CD14-positive monocyte (primary cell): ENCODE results near the gene ARHGAP11B.
"Not testable (repeated sequence)": the region's sequence is repeated elsewhere in the genome, so short reads cannot be mapped to it uniquely, and the experiment has no call there.

Experiments used
- DNase-seq, 3 donors: peaks; one replicate each; pipeline ENCODE4 v3.0.0-alpha.2; 2011 to 2022
- H2AFZ ChIP-seq: 2 replicates; pipeline ENCODE4 v1.6.0; 2012; ENCODE audit warnings: mild to moderate bottlenecking, low read depth, low read length, inconsistent platforms; ENCODE audit not compliant: insufficient read depth, poor library complexity, severe bottlenecking
- H3K27ac ChIP-seq, 2 donors: 1 replicate in 1 of 2; 2 replicates in 1 of 2; pipeline ENCODE4 v1.5.1; 2012 to 2013; ENCODE audit warnings: low read length in 2 of 2, control low read depth in 1 of 2, inconsistent platforms in 1 of 2, low read depth in 1 of 2, mild to moderate bottlenecking in 1 of 2
- H3K27me3 ChIP-seq, 2 donors: one replicate each; pipeline versions ENCODE4 v1.6.0 to v1.6.1; 2011 to 2013; ENCODE audit warnings: low read length in 2 of 2; ENCODE audit not compliant: control insufficient read depth in 2 of 2, insufficient read depth in 2 of 2
- H3K36me3 ChIP-seq, 2 donors: replicated peaks in 1 of 2; 1 replicate in 1 of 2; 2 replicates in 1 of 2; pipeline versions ENCODE4 v1.5.1 to v1.6.1; 2012 to 2013; ENCODE audit warnings: low read length in 2 of 2, control low read depth in 1 of 2, inconsistent platforms in 1 of 2, mild to moderate bottlenecking in 1 of 2; ENCODE audit not compliant: insufficient read depth in 2 of 2, control insufficient read depth in 1 of 2
- H3K4me1 ChIP-seq, 2 donors: 1 replicate in 1 of 2; 2 replicates in 1 of 2; pipeline versions ENCODE4 v1.5.1 to v1.6.1; 2012 to 2013; ENCODE audit warnings: low read length in 2 of 2, control low read depth in 1 of 2, inconsistent platforms in 1 of 2, mild to moderate bottlenecking in 1 of 2, moderate library complexity in 1 of 2; ENCODE audit not compliant: insufficient read depth in 2 of 2, control insufficient read depth in 1 of 2
- H3K4me2 ChIP-seq: replicated peaks from 2 replicates; pipeline ENCODE3; 2012; ENCODE audit warnings: low read length, moderate library complexity, mild to moderate bottlenecking; ENCODE audit not compliant: poor library complexity, severe bottlenecking; ENCODE audit errors: extremely low read depth
- H3K4me3 ChIP-seq, 3 experiments: fragments of 200-600 bp in 1 of 3; sonication (generic) in 1 of 3; replicated peaks in 1 of 3; 1 replicate in 2 of 3; 2 replicates in 1 of 3; pipeline ENCODE4 v1.5.1; 2011 to 2013; ENCODE audit warnings: low read length in 3 of 3, mild to moderate bottlenecking in 3 of 3, control low read depth in 2 of 3, low read depth in 2 of 3, inconsistent platforms in 1 of 3, moderate library complexity in 1 of 3
- H3K79me2 ChIP-seq: 2 replicates; pipeline ENCODE4 v1.6.0; 2012; ENCODE audit warnings: mild to moderate bottlenecking, control low read depth, inconsistent platforms, low read length, moderate library complexity; ENCODE audit not compliant: insufficient read depth
- H3K9ac ChIP-seq: 2 replicates; pipeline ENCODE4 v1.6.0; 2017; ENCODE audit warnings: low read length, mild to moderate bottlenecking; ENCODE audit not compliant: insufficient read depth, poor library complexity, severe bottlenecking
- H3K9me3 ChIP-seq, 2 donors: replicated peaks in 1 of 2; 1 replicate in 1 of 2; 2 replicates in 1 of 2; pipeline versions ENCODE4 v1.5.1 to v1.6.1; 2012 to 2013; ENCODE audit warnings: low read length in 2 of 2, control low read depth in 1 of 2; ENCODE audit not compliant: control insufficient read depth in 1 of 2, insufficient read depth in 1 of 2
- H4K20me1 ChIP-seq: 2 replicates; pipeline ENCODE4 v1.6.0; 2012; ENCODE audit warnings: mild to moderate bottlenecking, low read length, control low read depth, moderate library complexity; ENCODE audit not compliant: insufficient read depth
- H3K27ac Mint-ChIP-seq, 7 donors: one replicate each; pipeline ENCODE4 v1.8.0; 2020; ENCODE audit warnings: mild to moderate bottlenecking in 7 of 7, mixed read lengths in 7 of 7, moderate library complexity in 6 of 7, inconsistent platforms in 2 of 7
- H3K27me3 Mint-ChIP-seq, 3 donors: one replicate each; pipeline ENCODE4 v1.8.0; 2021 to 2022; ENCODE audit warnings: low read depth in 3 of 3, mild to moderate bottlenecking in 3 of 3, mixed read lengths in 3 of 3, moderate library complexity in 3 of 3, inconsistent platforms in 1 of 3
- H3K36me3 Mint-ChIP-seq, 2 donors: one replicate each; pipeline ENCODE4 v1.8.0; 2020; ENCODE audit warnings: mixed read lengths in 2 of 2, inconsistent platforms in 1 of 2, mild to moderate bottlenecking in 1 of 2
- H3K4me1 Mint-ChIP-seq: one replicate; pipeline ENCODE4 v1.8.0; 2020; ENCODE audit warnings: mild to moderate bottlenecking, mixed read lengths
- H3K4me3 Mint-ChIP-seq, 2 donors: one replicate each; pipeline ENCODE4 v1.8.0; 2020; ENCODE audit warnings: mild to moderate bottlenecking in 2 of 2, mixed read lengths in 2 of 2, moderate library complexity in 1 of 2
- H3K9me3 Mint-ChIP-seq, 7 donors: one replicate each; pipeline ENCODE4 v1.8.0; 2020 to 2022; ENCODE audit warnings: mixed read lengths in 7 of 7, mild to moderate bottlenecking in 6 of 7, moderate library complexity in 6 of 7, inconsistent platforms in 2 of 7
- WGBS: methylation state at CpG from one replicate; pipeline ENCODE4 v1.1.5; 2013; ENCODE audit warnings: missing lambda C conversion rate; ENCODE audit not compliant: insufficient coverage; 5-methylcytosine and 5-hydroxymethylcytosine counted together
- intact Hi-C, 2 donors: fragments of 100-400 bp; cut with micrococcal nuclease; formaldehyde crosslinking; loops; one replicate each; pipeline versions ENCODE4 v1.15.0 to v1.15.1; 2023
- TF ChIP-seq, protein P1 (sequence below): fragments of 200-600 bp; IDR thresholded peaks from one replicate; pipeline ENCODE4 v1.8.0; 2022; ENCODE audit warnings: antibody characterized with exemption, mild to moderate bottlenecking

ARHGAP11B gene

DNA sequence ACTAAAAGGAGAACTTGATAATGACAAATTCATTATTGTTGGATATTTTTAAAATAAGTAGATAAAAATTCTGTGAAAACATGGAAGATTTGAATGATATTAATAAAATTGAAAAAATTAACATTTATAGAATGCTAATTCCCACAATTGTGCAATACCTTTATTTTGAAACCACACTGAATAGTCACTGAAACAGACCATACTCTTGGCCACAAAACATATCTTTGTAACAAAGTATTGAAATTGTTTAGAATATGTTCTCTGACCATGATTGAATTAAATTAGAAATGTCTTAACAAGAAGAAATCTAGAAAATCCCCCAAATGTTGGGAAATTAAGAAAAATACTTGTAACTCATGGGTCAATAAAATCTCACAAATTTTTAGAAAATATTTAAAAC lies 49.2 kb downstream of the ARHGAP11B start:
- no peak overlapping the region for H3K4me3 Mint-ChIP-seq

DNA sequence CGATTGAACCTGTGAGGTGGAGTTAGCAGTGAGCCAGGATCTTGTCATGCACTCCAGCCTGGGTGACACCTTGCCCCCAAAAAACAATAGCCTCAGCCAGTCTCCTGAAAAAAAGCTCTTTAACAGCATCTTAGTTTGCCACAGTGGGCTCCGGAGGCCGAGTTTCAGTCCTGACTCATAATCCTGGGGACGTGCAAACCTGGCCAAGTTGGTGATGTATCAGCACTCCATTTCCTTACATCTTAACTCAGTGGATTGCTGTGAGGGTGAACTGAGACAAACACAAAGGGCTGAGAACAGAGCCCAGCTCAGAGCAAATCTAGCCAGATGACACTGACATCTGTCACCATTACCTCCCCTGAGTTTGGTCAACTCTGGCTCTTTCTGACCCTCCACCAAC lies 50.0 kb downstream of the ARHGAP11B start:
- H3K27me3 ChIP-seq, H4K20me1 ChIP-seq, H2AFZ ChIP-seq, H3K4me2 ChIP-seq, H3K4me1 Mint-ChIP-seq, H3K4me1 ChIP-seq, H3K27me3 Mint-ChIP-seq, DNase-seq, H3K79me2 ChIP-seq, H3K27ac ChIP-seq, H3K4me3 Mint-ChIP-seq, H3K4me3 ChIP-seq, H3K9ac ChIP-seq, H3K9me3 ChIP-seq, H3K9me3 Mint-ChIP-seq, intact Hi-C loops: not testable (repeated sequence)
- no CpG with 5 or more reads among the region's 4 CpGs for WGBS
- H3K27ac Mint-ChIP-seq = peak overlapping the region in 4 of 7 donors; percentile 13 to 68 (median 42)
- peaks cover 45 to 56% of the 10 kb centered on the region in 2 donors for H3K36me3 Mint-ChIP-seq
- H3K36me3 ChIP-seq = peaks cover 10 to 43% of the 10 kb centered on the region in 2 donors

More for the DNA sequence above, 49.2 kb downstream of the ARHGAP11B start:
- no peaks in the 10 kb centered on the region for H3K9me3 ChIP-seq
- intact Hi-C loops = no loop called here
- H3K9ac ChIP-seq = no peak overlapping the region
- Mint-ChIP-seq H3K27me3 (no peaks in the 10 kb centered on the region), H3K9me3 (peaks cover 0 to 2% (median 0%) of the 10 kb centered on the region in 7 donors), H3K4me1 (no peaks in the 10 kb centered on the region), H3K36me3 (peaks cover 46 to 58% of the 10 kb centered on the region in 2 donors), H3K27ac (peak overlapping the region in 1 of 7 donors; percentile 46)
- no peaks in the 10 kb centered on the region for H3K27me3 ChIP-seq
- H3K4me3 ChIP-seq = no peak overlapping the region
- no peaks in the 10 kb centered on the region for H3K79me2 ChIP-seq
- no peaks in the 10 kb centered on the region for H3K4me1 ChIP-seq
- DNase-seq = no peak
- TF ChIP-seq, protein P1, sequence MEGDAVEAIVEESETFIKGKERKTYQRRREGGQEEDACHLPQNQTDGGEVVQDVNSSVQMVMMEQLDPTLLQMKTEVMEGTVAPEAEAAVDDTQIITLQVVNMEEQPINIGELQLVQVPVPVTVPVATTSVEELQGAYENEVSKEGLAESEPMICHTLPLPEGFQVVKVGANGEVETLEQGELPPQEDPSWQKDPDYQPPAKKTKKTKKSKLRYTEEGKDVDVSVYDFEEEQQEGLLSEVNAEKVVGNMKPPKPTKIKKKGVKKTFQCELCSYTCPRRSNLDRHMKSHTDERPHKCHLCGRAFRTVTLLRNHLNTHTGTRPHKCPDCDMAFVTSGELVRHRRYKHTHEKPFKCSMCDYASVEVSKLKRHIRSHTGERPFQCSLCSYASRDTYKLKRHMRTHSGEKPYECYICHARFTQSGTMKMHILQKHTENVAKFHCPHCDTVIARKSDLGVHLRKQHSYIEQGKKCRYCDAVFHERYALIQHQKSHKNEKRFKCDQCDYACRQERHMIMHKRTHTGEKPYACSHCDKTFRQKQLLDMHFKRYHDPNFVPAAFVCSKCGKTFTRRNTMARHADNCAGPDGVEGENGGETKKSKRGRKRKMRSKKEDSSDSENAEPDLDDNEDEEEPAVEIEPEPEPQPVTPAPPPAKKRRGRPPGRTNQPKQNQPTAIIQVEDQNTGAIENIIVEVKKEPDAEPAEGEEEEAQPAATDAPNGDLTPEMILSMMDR = no peak
- no peak overlapping the region for H3K4me2 ChIP-seq
- no peak overlapping the region for H3K27ac ChIP-seq
- H4K20me1 ChIP-seq = no peaks in the 10 kb centered on the region
- H2AFZ ChIP-seq = no peak overlapping the region
- peaks cover 9 to 43% of the 10 kb centered on the region in 2 donors for H3K36me3 ChIP-seq

DNA sequence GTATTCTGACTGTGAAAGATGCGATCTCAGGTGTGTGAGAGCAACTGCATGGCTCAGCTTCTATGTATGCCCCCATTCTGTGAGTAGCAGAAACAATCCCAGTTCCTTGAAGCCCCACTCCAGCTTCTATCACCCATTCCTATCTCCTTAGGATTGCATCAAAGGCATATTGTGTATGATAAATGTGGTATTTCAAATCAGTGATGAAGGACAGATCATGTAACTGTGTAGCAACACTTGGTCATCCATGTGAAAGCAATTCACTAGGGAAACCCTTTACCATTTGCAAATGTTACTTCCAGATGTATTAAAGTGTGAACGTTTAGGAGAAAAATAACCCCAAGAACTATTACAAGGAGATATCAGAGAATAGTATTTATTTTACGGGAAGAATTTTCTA lies 55.1 kb downstream of the ARHGAP11B start:
- H3K27me3 ChIP-seq, H3K9me3 Mint-ChIP-seq, H3K27me3 Mint-ChIP-seq, H3K27ac ChIP-seq, H3K4me1 Mint-ChIP-seq, H2AFZ ChIP-seq, H3K4me3 ChIP-seq, H3K9ac ChIP-seq, DNase-seq, H3K79me2 ChIP-seq, H3K4me1 ChIP-seq, H3K9me3 ChIP-seq, H3K4me2 ChIP-seq, intact Hi-C loops, H4K20me1 ChIP-seq, H3K4me3 Mint-ChIP-seq: not testable (repeated sequence)
- H3K27ac Mint-ChIP-seq = peak overlapping the region in 2 of 7 donors; percentile 36 to 42
- H3K36me3 Mint-ChIP-seq = peaks cover 43 to 56% of the 10 kb centered on the region in 2 donors
- no CpG with 5 or more reads among the region's 3 CpGs for WGBS
- H3K36me3 ChIP-seq = peaks cover 10 to 37% of the 10 kb centered on the region in 2 donors

DNA sequence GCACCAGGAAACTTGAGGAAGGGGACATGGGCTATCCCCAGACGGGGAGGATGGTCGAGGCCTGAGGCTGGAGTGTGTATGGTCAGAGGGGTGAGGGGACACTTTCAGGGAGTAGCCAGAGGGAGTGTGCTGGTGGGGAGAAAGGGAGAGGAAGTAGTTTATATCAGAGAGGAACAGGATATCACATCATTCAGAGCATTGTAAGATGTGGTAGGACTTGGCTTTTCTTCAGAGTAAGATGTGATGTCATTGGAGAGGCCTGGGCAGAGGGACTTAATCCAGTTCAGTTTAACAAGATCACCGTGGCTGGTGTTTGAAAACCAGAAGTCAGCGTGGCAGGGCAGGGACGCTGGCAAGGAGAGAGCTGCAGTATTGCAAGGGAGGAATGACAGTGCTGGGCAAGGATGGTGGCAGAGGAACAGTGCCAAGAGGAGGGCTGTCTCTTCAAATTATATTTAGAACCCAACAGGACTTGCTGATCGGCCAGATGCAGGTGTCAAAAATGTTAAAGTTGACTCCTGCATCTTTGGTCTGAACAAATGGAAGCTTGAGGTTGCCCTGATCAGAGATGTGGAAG lies 59.9 kb downstream of the ARHGAP11B start:
- H2AFZ ChIP-seq, H3K4me2 ChIP-seq, H3K27me3 ChIP-seq, H3K4me1 ChIP-seq, H3K79me2 ChIP-seq, H3K27me3 Mint-ChIP-seq, H3K4me1 Mint-ChIP-seq, H3K27ac ChIP-seq, H3K9me3 ChIP-seq, H3K4me3 Mint-ChIP-seq, H3K9me3 Mint-ChIP-seq, intact Hi-C loops, H4K20me1 ChIP-seq, H3K9ac ChIP-seq, DNase-seq, H3K4me3 ChIP-seq: not testable (repeated sequence)
- H3K36me3 ChIP-seq = peaks cover 7 to 12% of the 10 kb centered on the region in 2 donors
- whole genome bisulfite sequencing = 100% methylated on average over 1 of the region's 6 CpGs
- Mint-ChIP-seq H3K27ac (peak overlapping the region in 3 of 7 donors; percentile 41 to 63 (median 46)), H3K36me3 (peaks cover 22 to 39% of the 10 kb centered on the region in 2 donors)
